ENCODE results near the gene C1orf35. TPM values are rescaled to one million over a fixed set of nuclear protein-coding genes. Genes with fewer than 3 reads are reported as not detected.

Gene C1orf35
- total and polyA plus RNA-seq, 2 of the 4 experiments (the other 2 are of a cell fraction) = 4.3 to 13.0 TPM

DNA sequence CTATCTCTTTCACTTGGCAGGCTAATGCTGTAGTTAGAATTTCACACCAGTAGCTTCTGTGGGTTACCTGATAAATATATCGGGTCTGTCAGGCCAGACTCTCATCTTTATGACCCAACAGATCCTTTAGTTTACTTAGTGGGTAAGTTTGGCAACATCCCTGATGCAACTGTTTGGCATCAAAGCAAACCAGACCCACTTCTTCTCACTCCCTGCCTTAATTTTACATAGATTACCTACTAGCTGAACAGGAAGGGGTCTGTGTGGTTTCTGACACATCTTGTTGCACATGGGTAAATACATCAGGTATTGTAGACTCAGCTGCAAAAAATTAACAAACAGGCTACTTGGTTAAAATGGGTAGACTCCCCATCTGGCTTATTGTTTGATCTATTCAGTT lies 33.8 kb upstream of the C1orf35 start:
- in situ Hi-C loops (cut with MboI; ENCODE audit: low sequenced_read_pairs) = loop anchor here (10.0 kb wide), 1 partner anchor 368 kb away; no protein-coding TSS in a partner anchor
- DNase-seq = no peak

More for the DNA sequence above, 33.8 kb upstream of the C1orf35 start:
- Histone ChIP-seq H3K9me1 (ENCODE audit: insufficient read depth, low read length) (peaks cover 5% of the 10 kb centered on the region; the same call in 1 of the 2 replicates), H3K23ac (ENCODE audit: low read depth, low read length) (no peak overlapping the region), H3K79me1 (ENCODE audit: low read depth in 1 of 2, low read length in 2 of 2) (peaks cover 0 to 14% of the 10 kb centered on the region in 2 experiments; a peak in 1 of 4 replicates), H3K9ac (ENCODE audit: low read depth, low read length) (no peak overlapping the region), H3K9me3 (ENCODE audit: control insufficient read depth, insufficient read depth, low read length) (no peaks in the 10 kb centered on the region), H3K14ac (replicated peaks; ENCODE audit: low read depth, low read length) (no peak overlapping the region), H3K56ac (ENCODE audit: extremely low read depth, insufficient read depth, low read length) (no peak overlapping the region), H4K8ac (ENCODE audit: low read depth in 2 of 2, low read length in 2 of 2) (no peak overlapping the region), H3K4me1 (ENCODE audit: control insufficient read depth, insufficient read depth, low read length) (peaks cover 7% of the 10 kb centered on the region), H2AK5ac (ENCODE audit: low read depth, low read length) (no peak overlapping the region), H2BK15ac (ENCODE audit: low read depth, low read length) (no peak overlapping the region), H3K4me2 (ENCODE audit: low read depth, low read length) (no peak overlapping the region), H2AFZ (replicated peaks; ENCODE audit: low read length, poor library complexity) (no peak overlapping the region), H3K27me3 (ENCODE audit: control insufficient read depth, insufficient read depth, low read length) (peaks cover 19% of the 10 kb centered on the region), H3K18ac (ENCODE audit: low read depth, low read length) (no peak overlapping the region), H3K4me3 (ENCODE audit: insufficient read depth, low read depth, low read length) (no peak overlapping the region), H4K91ac (ENCODE audit: insufficient read depth, low read depth, low read length) (no peak overlapping the region), H2BK120ac (ENCODE audit: low read depth, low read length) (no peak overlapping the region), H2BK5ac (ENCODE audit: low read depth, low read length, poor library complexity, severe bottlenecking) (no peak overlapping the region), H3K36me3 (ENCODE audit: control insufficient read depth, insufficient read depth, low read length) (peaks cover 5% of the 10 kb centered on the region; the same call in 1 of the 2 replicates), H3K4ac (ENCODE audit: low read depth, low read length) (no peak overlapping the region), H4K5ac (ENCODE audit: low read depth, low read length) (no peak overlapping the region), H2AK9ac (replicated peaks; ENCODE audit: low read depth, low read length, poor library complexity) (no peak overlapping the region), H2BK20ac (ENCODE audit: low read depth, low read length) (no peak overlapping the region), H3K27ac (ENCODE audit: insufficient read depth, low read length) (no peak overlapping the region), H4K20me1 (ENCODE audit: insufficient read depth, low read length) (peaks cover 14% of the 10 kb centered on the region)
- no TSS peak for BruUV-seq (replicated peaks)
- no CpG with 5 or more reads among the region's 1 CpG for WGBS, 2 experiments (ENCODE audit: extremely low coverage in 2 of 2, insufficient read length in 1 of 2)
- dilution Hi-C loops (cut with HindIII; ENCODE audit: low sequenced_read_pairs, unreplicated experiment) (no loop called here), intact Hi-C loops (cut with micrococcal nuclease) (loop anchor here (10.0 kb wide), 1 partner anchor 138 kb away; no protein-coding TSS in a partner anchor)
- CTCF ChIA-PET = no interaction called here
- no peak for ATAC-seq (ENCODE audit: low read depth)
- no peak for TF ChIP-seq RFX5 (IDR thresholded peaks at IDR 0.05; ENCODE audit: low read depth, low read length)
- TF ChIP-seq CEBPB (IDR thresholded peaks at IDR 0.05; ENCODE audit: low read depth, low read length) = no peak
- no peak for TF ChIP-seq RCOR1 (IDR thresholded peaks at IDR 0.05; ENCODE audit: insufficient replicate concordance, low read length)
- no peak for TF ChIP-seq CTCF (conservative IDR thresholded peaks at IDR 0.05; ENCODE audit: low read depth, low read length)
- POLR2A ChIA-PET (ENCODE audit: unreplicated experiment) = no interaction called here

Data from IMR-90 (cell line).